T-helper 22 cell (primary cell): ENCODE results near the gene MAP6.
"Not testable (repeated sequence)": the region's sequence is repeated elsewhere in the genome, so short reads cannot be mapped to it uniquely, and the experiment has no call there.

ENCODE experiments used
- DNase-seq: peaks from one replicate; pipeline ENCODE4 v3.0.0-alpha.2; 2020; ENCODE audit warnings: low read depth

The MAP6 gene

DNA sequence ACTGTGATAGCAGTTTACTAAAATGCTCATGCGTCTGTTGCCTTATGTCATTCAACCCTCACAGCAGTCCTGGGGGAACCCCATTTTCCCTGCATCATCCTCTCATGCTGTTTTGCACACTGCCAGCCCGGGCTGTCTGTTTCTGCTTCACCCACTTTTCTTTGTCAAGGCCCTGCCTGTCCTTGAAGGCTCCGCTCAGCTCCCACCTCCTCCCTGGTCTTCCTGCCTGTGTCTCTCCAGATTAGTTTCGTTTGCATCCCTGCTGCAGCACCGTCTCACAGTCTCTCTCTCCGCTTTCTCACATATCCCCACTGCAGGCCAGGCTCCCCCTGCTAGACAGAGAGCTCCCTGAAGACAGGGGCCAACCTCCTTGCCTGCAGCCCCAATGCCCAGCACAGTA lies 76.9 kb downstream of the MAP6 start:
- DNase-seq = no peak

DNA sequence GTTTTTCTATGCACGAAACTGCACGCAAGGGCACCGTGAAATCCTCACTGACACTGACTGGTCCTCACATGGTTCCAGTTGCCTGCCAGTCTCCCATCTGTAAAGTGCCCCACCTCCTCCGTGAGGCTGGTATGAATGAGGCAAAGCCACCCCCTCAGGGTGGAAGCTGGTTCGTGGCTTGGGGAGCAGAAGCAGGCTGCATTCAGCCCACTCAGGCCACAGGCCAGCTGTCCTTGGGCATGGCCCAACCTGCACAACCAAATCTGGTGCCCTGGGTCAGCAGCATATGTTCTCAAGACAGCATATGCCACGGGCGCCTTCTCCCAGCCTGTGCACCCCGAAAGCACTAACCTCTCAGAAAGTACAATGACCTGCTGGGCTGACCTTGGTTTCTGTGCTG lies 77.5 kb downstream of the MAP6 start:
- no peak for DNase-seq

DNA sequence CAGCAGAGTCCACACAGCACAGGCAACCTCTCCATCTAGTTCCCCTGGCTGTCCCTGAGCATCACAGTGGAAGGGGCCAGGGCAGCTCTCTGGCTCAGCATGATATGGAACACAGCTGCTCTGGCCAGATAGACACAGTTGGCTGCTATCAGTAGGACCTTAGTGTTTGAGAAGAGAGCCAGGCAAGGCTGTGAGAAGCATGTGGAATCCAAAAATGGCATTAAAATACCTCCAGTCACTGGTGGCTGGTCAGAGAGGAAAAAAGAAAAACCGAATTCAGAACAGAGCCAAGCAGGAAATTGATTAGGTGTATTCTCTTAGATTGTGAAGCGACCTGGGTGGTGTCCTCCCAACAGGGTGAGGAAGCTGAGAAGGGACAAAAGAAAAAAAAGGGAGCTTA lies 78.9 kb downstream of the MAP6 start:
- DNase-seq = no peak

DNA sequence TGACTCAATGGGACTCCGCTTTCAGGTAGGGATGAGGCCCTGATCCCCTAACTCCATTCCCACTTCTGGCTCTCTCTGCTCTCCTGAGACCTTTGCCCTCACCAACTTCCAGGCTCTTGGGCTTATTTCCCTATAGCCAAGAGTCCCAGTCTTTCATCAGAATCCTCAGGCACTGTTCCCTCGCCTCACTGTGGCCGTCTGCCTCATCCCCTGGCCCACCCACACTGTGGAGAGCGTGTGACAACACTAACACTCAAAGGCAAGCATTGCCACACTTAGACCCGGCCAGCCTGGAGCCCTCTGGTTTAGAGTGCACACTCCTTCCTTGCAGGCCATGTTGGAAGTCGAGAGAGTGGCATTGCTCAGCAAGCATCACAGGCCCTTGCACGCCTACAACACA lies 79.8 kb downstream of the MAP6 start:
- DNase-seq = no peak

DNA sequence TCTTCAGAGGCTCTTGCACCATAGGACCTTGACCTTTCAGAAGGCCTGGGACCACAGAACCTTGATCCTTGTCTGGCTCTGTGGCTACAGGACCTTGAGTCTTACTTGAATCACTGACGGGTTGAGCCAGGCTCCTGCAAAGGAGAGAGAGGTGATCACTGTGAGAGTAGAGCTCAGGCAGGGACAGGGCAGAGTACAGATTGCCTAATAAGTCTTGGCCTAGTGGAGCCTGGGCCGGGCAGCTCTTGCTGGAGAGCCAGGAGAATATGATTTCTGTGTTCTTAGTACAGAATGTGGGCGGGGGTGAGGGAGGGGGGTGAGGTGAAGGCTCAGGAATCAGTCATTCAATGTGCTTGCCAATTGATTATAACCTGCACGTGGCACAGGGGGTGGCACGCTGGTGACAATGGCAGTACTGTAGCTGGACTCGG lies 80.8 kb downstream of the MAP6 start:
- no peak for DNase-seq

DNA sequence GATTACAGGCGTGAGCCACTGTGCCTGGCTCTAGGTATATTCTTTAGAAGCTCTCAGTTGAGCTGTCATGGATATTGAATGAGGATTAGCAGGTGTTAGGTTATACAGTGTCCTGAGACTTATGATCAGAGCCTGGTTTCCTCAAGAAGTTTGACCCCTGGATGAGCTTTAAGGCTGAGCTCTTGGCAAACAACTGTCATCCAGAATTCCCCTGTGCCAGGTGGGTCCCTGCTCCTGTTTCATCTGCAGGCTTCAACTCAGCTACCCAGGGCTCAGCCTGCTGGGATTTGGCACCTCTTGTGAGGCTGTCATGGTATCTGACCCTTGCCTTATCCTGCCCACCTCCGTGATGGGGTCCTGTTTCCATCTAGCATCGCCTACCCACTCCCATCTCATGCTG lies 82.4 kb downstream of the MAP6 start:
- no peak for DNase-seq

DNA sequence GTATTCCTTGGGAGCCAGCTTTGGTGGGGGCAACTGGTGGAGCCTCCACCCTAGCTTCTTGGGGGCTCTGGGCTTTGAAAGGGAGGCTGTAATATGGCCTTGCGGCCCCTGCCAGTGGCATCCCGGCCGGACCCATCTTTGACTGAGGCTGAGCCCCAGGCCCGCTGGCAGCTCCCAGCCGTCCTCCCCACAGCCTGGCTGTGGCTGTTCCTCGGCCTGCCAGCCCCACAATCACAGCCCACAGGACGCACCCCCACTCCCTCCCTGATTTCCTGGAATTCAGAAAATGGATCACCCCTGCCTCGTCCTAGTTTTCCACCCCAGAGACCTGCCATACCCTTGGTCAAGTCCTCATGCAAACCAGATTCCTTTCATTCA lies 83.6 kb downstream of the MAP6 start:
- DNase-seq = no peak

DNA sequence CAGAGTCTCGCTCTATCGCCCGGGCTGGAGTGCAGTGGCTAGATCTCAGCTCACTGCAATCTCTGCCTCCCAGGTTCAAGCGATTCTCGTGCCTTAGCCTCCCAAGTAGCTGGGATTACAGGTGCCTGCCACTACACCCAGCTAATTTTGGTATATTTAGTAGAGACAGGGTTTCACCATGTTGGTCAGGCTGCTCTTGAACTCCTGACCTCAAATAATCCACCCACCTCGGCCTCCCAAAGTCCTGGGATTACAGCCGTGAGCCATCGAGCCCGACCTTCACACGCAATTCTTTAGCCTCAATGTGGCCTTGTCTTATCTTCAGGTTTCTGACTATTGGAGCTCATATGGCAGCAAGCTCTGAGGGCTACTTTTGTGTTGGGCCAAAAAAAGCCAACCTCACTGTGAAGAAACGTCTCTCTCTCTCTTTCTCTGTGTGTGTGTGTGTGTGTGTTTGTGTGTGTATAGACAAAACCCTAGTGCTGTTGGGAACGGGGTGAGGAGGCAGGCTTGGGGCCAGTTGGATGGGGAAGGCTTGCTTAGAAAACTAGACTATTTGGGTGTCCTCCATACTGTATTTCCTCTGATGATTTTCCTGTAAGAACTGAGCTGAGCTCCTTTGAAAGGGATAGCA lies 84.1 kb downstream of the MAP6 start:
- DNase-seq = not testable (repeated sequence)

DNA sequence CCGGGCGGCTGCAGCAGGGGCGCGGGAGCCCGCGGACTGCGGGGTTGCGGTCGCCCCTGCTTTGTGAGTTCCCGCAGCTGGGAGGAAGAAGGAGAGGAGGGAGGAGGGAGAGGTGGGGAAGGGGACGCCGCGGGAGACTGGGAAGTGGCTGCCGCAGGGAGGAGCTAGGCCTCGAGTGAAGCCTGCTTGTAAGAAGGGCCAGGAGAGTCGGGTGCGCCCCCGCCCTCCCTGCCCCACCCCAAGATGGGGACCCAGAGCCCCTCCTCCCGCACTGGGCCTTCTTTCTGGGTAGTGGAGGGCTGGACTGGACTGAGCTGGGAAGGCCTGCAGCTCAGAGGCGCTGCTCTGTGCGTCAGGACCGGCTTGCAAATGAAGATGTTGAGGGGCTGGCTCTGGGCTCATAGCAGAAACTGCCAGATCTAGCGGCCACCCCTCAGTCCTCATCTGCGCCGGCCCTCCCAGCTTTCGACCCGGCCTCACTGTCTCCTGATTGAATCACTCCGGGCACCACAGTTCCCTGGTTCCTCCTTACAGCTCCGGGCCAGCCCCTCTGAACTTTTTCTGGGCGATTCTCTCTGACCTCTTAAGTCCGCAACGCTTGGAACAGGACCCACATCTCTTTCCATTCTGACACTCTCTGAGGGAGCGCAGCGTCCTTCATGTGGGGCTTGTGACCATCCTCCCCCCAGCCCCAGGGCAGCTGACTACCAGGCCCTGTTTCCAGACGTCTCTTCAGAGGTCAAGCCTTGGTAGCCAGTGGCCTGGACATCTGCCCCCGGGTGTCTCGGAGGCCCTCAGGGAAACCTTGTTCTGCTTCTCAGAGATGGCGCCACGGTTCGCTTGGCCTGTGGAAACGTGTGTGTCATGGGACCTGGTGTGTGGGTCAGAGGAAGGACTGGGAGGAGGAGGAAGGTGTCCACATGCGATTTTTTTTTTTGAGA lies 84.8 kb downstream of the MAP6 start:
- DNase-seq = no peak

DNA sequence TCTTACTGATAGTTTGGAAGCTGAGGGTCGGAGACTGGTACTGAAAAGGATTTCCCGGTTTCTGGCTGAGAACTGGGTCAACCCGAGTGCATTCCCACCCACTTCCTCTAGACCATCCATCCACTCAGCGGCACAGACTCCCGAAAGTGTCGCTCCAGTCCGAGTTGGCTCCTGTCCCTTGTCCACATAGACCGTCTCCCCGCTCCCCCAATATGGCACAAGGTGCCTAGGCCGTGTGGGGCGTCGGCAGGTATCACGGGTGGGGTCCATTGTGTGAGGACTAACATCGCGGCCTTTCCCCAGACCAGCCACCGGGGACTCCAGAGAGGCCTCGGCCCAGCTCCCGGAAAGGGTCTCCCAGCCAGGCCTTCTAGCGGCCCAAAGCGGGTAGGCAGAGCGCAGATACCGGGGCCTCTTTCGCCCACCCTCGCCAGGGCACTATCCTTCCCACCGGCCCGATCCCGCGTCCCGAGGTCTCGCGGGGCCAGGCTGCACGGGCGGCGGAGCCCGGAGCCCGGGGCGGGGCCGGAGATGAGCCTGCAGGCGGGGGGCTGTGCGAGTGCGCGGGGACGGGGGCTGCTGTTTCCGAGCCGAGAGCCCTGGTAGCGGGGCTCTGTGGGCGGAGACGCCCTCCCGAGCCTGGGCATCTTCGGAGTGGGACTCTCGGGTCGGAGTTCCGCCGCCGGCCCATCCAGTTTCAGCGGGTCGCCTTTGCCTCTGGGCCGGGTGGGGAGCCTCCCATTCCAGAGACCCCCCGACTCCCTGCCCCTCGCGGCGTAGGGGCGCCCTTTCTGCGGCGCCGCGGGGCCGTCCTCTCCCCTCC lies 85.7 kb downstream of the MAP6 start:
- no peak for DNase-seq

DNA sequence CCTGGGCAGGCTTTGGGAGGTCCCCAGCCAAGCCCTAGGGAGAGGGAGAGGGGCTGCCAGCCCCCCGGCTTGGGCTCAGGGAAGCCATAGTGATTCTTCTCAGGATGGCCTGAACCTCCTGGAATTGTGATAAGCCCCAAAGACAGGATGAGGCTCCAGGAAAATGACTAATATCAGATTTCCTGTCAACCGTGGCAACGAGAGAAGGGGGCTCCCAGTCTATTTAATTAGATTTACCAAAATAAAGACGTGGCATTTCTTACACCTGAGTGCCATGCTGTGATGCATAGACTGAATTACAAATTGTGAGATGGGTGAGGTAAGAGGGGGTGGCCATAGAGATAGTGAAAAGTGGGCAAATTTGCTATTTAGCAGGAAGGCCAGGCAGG lies 86.3 kb downstream of the MAP6 start:
- no peak for DNase-seq

DNA sequence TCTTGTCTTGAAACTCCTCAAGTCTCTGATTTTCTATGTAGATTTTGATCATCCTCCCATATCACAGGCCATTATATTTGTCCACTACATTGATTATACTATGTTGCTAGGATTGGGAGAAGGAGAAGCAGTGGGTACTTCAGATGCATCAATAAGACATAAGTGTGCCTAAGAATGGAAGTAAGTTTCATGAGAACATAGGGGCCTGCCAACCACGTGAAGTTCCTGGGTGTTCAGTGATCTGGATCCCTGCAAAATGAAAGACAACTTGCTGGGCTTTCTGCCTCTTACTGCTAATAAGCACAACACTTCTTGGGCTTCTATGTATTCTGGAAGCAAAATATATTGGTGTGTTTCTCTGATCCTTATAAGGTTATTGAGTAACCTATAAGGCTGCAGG lies 89.0 kb downstream of the MAP6 start:
- DNase-seq = no peak

DNA sequence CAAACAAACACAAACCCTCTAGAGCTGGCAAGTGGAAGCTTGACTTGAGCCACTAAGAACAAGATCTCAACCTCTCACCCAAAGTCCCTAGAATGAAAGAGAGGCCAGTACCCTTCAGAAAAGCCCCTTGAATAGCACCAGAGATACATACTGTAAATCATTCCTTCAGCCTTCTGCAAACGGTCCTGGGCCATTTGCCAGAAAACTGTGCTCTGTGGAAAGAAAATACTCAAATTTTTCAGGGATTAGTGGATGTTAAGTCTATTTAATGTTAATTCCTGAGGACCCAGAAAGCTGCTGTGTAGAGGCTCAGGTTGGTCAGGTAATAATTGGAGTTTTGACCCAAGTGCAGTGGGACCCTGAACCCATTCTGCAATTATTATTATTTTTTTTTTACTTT lies 89.9 kb downstream of the MAP6 start:
- no peak for DNase-seq

DNA sequence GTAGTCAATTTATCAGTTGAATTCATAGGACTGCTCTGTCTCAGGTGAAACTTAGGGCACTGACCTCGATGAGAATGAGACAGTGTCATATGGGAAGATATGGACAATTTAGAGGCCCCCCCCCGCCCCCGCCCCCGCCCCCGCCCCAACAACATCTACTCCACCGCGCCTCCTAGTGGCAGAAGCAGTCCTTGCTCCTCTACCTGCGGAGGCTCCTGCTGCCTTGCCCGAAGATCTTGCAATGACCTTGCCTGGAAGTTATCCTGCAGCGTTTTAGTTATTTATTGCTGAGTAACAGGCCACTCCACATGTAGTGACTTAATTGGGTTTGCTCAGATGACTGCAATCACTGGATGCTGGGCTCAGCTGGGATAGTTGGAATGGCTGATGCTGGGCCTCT lies 91.6 kb downstream of the MAP6 start:
- DNase-seq = peak; percentile 19

DNA sequence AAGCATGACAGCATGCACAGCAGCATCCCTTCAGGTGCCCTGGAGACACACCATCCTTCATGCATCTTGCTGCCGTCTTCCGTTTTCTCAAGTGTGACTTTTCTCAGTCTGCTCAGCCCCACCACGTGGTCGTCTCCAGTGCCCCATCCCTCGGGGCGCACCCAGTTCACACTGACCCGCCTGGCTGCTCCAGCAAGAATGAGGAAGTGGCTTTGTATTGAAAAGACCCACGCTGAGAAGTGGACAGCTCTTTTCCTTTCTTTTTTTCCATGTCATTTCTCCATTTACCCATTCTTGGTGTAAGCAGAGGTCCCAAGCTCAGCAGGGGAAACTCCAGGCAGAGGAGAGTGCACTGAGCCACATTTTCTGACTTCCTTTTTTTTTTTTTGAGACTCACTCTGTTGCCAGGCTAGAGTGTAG lies 92.3 kb downstream of the MAP6 start:
- no peak for DNase-seq

DNA sequence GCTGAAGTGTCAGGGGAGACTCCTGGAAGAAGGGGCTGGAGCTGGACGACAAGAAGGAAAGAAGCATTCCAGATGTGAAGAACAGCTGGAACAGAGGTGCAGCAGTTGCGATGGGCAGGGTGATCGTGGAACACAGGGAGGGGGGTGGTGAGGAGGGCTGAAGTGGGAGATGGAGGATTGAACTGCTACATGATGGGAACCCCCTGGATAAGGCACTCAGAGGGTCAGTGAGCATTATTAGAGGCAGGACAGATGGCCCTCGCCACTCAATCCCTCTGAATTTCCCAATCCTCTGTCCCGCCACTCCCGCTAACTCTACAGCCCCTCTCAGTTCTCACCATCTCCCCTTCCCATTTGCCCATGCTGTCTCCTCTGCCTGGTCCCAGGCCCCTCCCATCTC lies 92.8 kb downstream of the MAP6 start:
- no peak for DNase-seq

DNA sequence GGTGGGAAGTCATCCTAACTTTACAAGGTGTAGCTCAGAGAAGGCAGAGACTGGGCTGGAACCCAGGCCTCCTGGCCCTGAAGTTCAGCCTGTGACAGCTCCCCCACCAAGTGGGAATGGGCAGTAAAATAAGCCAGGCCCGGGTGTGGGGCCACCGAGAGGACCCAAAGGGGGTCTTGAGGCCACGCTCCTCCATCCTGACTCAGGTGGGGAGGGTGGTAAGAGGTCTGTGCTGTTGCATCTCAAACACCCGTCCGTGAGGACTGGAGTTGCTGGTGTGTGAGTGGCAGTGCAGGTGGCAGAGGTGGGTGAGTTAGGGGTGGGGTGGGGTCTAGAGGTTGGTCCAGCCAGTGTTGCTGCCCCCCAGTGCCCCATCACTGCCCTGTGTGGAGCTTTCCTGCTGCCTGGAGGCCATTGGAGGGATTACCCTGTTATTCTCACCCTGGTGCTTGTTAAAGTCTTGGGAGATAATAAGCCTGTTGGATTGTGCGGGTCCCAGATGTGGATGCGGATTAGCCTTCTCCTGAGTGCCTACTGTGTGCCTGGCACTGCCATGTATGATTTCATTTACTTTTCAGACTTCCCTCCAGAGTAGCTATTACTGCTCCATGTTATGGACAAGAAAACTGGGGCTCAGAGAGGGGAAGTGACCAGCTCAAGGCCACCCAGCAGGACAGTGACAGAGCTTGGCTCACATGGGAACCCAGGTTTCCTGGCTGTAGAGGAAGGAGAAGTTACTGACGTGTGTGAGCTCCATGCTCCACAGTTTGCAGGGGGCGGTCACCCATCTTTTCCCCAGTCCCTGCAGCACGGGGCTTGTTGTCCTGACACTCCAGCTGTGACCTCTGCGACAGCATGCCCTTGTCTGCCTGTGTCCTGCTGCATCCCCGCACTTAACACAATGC lies 93.9 kb downstream of the MAP6 start:
- DNase-seq = no peak

DNA sequence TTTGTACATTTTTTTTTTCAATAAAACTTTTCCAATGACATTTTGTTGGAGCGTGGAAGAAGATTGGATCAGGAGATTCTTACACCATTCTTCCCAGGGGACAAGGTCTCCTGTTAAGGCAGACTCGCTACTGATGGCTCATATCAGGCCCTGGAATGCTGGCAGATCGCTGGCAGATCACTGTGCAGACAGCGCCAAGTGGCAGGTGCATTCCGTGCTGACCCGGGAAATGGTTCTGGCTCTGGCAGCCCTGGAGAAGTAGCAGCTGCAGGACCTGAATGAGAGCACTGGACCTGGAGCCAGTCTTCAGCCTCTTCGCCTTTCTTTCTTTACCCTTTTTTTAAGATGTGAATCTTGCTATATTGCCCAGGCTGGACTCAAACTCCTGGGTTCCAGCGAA lies 96.1 kb downstream of the MAP6 start:
- no peak for DNase-seq

DNA sequence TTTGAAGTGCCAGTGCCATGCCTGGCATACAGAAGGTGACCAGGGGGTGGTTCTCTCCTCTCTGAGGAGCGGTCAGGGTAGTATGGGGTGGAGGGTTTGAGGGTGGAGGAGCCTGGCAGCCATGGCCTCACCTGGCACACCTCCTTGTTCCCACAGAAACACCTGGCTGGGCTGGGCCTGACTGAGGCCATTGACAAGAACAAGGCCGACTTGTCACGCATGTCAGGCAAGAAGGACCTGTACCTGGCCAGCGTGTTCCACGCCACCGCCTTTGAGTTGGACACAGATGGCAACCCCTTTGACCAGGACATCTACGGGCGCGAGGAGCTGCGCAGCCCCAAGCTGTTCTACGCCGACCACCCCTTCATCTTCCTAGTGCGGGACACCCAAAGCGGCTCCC lies 97.2 kb downstream of the MAP6 start:
- DNase-seq = no peak

DNA sequence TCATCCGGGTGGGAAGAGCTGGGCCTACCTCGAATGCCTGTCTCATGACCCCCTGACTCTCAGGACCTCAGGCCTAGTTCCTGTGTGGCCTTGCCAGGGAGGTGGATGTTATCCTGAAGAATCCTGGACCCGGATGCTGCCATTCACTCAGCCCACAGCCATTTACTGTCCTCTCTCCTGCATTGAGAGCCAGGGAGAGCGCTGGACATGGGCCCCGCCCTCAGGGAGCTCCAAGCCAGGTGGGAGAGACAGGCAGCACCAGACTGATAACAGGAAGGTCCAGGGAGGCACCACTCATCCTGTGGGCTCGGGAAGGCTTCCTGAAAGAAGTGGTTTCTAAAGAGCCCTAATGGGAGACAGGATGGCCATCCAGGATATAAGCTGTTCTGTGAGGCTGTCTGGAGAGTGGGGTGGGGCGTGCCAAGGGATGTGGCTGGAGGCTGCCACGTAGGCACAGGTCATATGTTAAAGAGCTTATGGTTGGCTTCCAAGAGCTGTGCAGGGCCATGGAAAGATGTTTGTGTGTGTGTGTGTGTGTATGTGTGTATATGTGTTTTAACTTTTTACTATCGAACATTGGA lies 98.2 kb downstream of the MAP6 start:
- no peak for DNase-seq

DNA sequence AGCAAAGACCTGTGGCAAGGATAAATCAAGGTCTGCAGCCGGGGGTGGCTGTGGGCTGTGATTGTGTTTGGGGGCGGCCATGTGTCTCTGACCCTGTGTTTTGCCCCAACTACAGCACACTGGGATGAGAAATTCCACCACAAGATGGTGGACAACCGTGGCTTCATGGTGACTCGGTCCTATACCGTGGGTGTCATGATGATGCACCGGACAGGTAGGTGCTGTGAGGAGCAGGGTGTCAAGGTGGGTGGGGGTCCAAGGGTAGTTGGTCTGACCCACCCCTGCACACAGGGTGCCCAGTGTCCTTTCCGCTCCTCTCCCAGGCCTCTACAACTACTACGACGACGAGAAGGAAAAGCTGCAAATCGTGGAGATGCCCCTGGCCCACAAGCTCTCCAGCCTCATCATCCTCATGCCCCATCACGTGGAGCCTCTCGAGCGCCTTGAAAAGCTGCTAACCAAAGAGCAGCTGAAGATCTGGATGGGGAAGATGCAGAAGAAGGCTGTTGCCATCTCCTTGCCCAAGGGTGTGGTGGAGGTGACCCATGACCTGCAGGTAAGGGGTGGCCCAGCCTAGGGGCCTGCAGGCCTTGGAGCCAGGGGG lies 100.1 kb downstream of the MAP6 start:
- no peak for DNase-seq
